ENCODE results near the gene KMT2D.
"Not testable (repeated sequence)": the region's sequence is repeated elsewhere in the genome, so short reads cannot be mapped to it uniquely, and the experiment has no call there.

KMT2D gene

DNA sequence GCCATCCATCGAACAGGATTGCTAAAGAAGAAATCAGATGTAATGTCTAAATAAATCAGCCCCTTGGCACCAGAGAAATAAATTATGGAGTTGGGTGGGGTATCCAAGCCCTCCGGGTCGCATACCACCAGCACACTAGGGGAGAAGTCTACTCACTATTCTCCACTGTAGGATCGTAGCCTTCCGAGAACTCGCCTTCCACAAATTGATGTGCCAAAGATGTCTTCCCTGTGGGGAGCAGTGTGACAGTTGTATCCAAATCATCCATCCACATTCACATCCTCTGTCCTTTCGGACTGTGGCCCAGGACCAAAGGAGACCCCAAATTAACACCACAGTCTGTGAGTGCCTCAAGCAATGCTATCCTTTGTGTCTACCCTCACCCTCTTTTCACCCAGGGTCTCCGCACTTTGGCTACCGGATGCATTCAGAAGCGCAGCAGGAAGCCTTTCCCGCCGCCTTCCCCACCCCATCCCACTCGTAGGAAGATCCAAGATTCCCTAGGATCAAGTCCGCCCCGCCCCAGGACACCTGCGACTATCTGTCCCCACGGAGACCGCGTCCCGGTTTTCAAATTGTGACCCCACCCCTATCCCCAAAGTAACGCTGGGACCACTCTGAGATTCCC is 8.4 kb upstream of the KMT2D start:
- DNase-seq (no peak), ATAC-seq (replicated peaks) (no peak)
- no peaks in the 10 kb centered on the region for H3K9me3 Mint-ChIP-seq
- H3K27me3 Mint-ChIP-seq, result no peaks in the 10 kb centered on the region
- H3K27ac Mint-ChIP-seq, result peak overlapping the region; percentile 90
- H3K4me1 Mint-ChIP-seq, result peaks cover 19 to 21% of the 10 kb centered on the region in 2 donors
- peaks cover 7% of the 10 kb centered on the region in 2 donors for H3K36me3 Mint-ChIP-seq
- H3K4me3 Mint-ChIP-seq, result peak overlapping the region; percentile 90 to 93

DNA sequence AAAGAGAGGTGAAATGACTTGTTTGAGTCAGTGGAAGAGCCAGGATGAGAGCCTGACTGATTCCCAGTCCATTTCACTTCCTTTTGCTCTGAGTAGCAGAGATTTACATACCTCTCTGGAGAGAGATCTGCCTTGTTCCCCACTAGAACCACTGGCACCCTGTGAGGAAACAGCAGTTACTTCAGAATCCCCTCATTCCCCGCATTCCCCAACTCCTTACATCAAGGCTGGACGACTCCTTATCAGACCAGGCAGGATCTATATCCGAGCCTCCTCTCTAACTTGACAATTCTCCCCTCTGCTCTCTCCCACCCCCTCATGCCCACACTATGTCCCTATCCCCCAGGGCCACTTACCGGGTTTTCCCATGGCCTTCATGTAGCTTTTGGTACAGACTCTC is 5.5 kb upstream of the KMT2D start:
- ATAC-seq (replicated peaks), result no peak
- Mint-ChIP-seq H3K27me3 (no peaks in the 10 kb centered on the region), H3K9me3 (no peaks in the 10 kb centered on the region), H3K4me3 (no peak overlapping the region), H3K36me3 (peaks cover 8 to 9% of the 10 kb centered on the region in 2 donors), H3K27ac (no peak overlapping the region), H3K4me1 (peaks cover 21 to 31% of the 10 kb centered on the region in 2 donors)
- DNase-seq, result no peak

DNA sequence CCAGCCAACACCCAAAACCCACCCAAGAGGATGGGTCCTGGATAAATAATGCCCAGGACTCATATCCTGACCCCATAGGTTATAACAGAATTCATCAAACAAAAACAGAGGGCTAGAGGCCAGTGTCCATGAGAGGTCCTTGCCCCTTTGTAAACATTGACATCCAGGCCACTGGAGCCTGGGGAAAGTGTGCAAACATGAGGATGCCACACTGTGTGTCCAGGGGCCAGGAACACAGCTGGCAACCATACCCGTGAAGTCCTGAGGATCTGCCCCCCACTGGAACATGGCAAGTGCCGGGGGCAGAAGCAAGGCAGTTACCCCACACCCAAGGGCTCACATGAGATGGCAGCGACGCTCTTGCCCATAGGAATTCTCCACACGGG is 4.2 kb upstream of the KMT2D start:
- Mint-ChIP-seq H3K27ac (no peak overlapping the region), H3K27me3 (no peaks in the 10 kb centered on the region), H3K4me1 (peaks cover 19 to 27% of the 10 kb centered on the region in 2 donors), H3K36me3 (peaks cover 8 to 9% of the 10 kb centered on the region in 2 donors), H3K4me3 (no peak overlapping the region), H3K9me3 (no peaks in the 10 kb centered on the region)
- DNase-seq (no peak), ATAC-seq (replicated peaks) (no peak)

DNA sequence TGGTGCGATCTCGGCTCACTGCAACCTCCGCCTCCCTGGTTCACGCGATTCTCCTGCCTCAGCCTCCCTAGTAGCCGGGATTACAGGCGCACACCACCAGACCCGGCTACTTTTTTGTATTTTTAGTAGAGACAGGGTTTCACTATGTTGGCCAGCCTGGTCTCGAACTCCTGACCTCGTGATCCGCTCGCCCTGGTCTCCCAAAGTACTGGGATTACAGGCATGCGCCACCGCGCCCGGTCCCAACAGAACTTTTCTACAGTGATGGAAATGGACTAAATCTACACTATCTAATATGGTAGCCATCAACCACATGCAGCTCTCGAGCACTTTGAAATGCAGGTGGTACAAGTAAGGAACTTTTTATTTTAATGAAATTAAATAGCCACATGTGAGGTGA is 1.3 kb upstream of the KMT2D start:
- not testable (repeated sequence) for H3K27ac Mint-ChIP-seq; H3K27me3 Mint-ChIP-seq; ATAC-seq (replicated peaks); H3K9me3 Mint-ChIP-seq; DNase-seq
- Mint-ChIP-seq H3K4me1 (peaks cover 26 to 42% of the 10 kb centered on the region in 2 donors), H3K4me3 (peak overlapping the region in 1 of 2 donors; percentile 97), H3K36me3 (peaks cover 6 to 16% of the 10 kb centered on the region in 2 donors)

DNA sequence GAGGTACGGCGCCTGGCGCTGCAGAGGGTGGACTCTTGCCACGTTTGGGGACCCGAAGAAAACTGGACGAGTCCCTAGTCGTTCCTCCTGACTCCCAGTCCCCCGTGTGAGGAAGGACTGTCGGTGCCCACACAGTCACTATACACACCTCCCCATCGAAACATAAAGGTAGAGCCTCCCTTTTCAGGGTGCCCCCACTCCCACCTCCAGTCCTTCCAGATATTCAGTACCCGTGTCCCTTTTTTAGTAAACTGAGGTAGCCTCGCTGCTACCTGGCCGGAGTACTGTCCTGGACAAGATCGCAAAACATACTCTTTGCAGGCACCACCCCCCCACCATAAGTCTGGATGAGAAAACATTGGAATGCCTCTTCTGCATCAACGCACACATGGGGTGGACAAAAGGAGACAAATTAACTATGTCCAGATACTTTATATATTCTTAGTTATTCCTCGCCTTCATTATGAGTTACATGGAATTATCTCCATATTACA is 610 bp upstream of the KMT2D start:
- Mint-ChIP-seq H3K4me1 (peaks cover 33 to 49% of the 10 kb centered on the region in 2 donors), H3K27ac (peak overlapping the region; percentile 98), H3K27me3 (no peaks in the 10 kb centered on the region), H3K4me3 (peak overlapping the region; percentile 94 to 97), H3K9me3 (no peaks in the 10 kb centered on the region), H3K36me3 (peaks cover 6 to 16% of the 10 kb centered on the region in 2 donors)
- peak; percentile 3 to 8 for ATAC-seq (replicated peaks)
- DNase-seq, result no peak

DNA sequence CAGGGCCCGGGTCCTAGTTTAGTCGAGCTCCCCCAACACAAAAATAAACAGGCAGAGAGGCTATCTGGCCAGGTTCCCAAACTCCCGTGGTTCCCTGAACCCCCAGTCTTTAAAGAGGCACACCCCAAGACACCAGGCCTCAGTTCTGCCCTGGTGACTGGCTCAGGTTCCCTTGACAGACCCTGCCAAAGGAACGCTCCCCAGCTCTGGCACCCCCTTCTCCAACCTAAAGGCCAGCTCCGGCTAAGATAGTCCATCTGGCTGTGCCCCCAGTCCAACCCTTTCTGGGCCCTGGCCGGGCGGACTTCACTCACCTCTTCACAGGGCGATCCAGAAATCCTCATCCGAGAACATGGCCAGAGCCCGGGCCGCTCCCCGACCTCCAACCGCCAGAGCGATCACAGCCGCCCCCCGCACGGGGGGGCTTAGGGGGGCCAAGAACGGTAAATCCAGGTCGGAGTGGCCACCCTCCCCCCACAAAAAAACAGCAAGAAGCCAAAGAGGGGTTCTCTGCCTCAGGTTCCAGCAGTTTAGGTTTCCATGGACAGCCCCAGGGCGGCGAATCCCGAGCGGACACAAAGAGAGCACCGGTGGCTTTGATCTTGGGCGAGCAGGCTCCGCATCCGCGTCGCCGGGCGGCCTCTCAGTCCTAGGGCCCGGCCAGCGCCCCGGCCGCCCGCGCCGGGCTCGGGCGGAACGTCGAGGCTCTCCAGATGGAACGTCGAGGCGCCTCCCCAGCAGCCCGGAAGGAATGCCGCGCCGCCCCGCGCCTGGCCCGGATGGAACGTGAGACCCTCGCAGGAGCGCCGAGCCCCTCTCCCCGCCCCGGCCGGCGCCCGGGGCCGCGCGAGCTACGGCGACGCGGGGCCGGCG is 1.1 kb downstream of the KMT2D start:
- Mint-ChIP-seq H3K27me3 (no peaks in the 10 kb centered on the region), H3K4me3 (peak overlapping the region; percentile 93 to 97), H3K9me3 (no peaks in the 10 kb centered on the region), H3K36me3 (peaks cover 14 to 24% of the 10 kb centered on the region in 2 donors), H3K4me1 (peaks cover 45 to 66% of the 10 kb centered on the region in 2 donors), H3K27ac (peak overlapping the region; percentile 96)
- no peak for DNase-seq
- peak; percentile 15 to 17 for ATAC-seq (replicated peaks)

DNA sequence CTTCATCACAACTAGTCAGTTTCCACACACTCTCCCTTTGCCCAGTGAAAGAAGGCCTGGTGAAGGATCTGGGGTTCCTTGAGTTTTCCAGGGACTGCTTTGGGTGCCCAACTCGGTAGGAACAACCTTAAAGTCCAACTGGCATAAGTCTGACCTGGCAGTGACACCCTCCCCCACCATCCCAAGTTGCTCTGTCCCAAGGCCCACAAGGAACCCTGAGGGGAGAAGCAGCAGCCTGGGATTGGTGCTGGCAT is 1.6 kb downstream of the KMT2D start:
- Mint-ChIP-seq H3K4me3 (peak overlapping the region; percentile 93 to 97), H3K27ac (peak overlapping the region; percentile 96), H3K4me1 (peaks cover 43 to 66% of the 10 kb centered on the region in 2 donors), H3K9me3 (no peaks in the 10 kb centered on the region), H3K36me3 (peaks cover 17 to 26% of the 10 kb centered on the region in 2 donors), H3K27me3 (no peaks in the 10 kb centered on the region)
- ATAC-seq (replicated peaks) (no peak), DNase-seq (no peak)

DNA sequence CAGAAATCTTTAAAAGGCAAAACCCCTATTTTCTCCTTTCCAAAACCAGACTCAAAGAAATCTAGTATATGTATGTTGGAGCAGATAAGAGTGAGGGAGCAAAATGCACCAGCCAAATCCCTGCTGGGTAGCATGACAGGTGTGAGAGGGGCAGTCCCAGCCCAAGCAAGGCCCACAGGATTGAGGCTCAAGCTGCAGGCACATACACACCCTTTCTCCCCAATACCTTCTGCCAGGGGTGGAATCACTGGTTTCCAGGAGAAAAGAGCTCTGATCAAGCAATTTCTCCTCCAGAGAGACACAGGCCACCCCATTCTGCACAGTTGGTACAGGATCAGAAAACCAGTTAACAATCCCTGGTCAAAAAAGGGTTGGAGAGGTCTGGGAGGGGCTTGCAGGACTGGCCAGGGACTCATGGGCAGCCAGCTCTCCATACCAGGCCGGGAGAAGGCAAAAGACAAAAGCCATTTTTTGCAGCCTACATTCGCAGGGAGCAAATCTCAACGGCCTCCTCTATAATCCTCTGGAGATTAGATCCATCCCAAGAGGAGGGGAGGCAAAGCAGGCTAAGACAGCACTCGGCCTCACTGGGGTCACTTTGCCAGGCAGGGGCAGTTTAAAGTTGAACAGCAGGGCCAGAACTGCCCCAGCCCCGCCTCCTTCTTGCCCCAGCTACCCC is 2.1 kb downstream of the KMT2D start:
- H3K4me3 Mint-ChIP-seq, result peak overlapping the region; percentile 93 to 97
- no peaks in the 10 kb centered on the region for H3K9me3 Mint-ChIP-seq
- ATAC-seq (replicated peaks), result no peak
- peaks cover 18 to 26% of the 10 kb centered on the region in 2 donors for H3K36me3 Mint-ChIP-seq
- H3K4me1 Mint-ChIP-seq, result peaks cover 41 to 62% of the 10 kb centered on the region in 2 donors
- DNase-seq, result no peak
- peak overlapping the region; percentile 96 for H3K27ac Mint-ChIP-seq
- H3K27me3 Mint-ChIP-seq, result no peaks in the 10 kb centered on the region

DNA sequence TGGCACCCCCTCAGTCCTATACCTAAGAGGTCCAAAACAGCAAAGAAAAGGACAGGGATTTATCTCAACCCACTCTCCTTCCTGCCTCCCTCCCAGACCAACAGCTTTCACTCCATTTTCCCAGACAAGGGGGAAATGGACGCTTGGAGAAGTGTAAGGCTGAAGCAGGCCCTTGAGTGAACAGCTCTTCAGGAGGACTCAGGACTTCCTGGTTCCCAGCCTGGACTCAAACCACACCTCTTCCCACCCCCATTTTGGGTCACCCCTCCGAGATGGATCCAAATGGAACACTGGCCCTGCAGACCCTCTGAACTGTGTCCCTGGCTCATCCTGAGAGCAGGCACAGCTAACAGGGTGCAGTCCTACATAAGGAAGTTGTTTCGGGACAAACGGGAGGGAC is 2.7 kb downstream of the KMT2D start:
- H3K36me3 Mint-ChIP-seq, result peaks cover 19 to 30% of the 10 kb centered on the region in 2 donors
- ATAC-seq (replicated peaks) (no peak), DNase-seq (no peak)
- peak overlapping the region; percentile 93 to 97 for H3K4me3 Mint-ChIP-seq
- peak overlapping the region; percentile 47 for H3K27ac Mint-ChIP-seq
- H3K4me1 Mint-ChIP-seq, result peaks cover 44 to 60% of the 10 kb centered on the region in 2 donors
- no peaks in the 10 kb centered on the region for H3K9me3 Mint-ChIP-seq
- no peaks in the 10 kb centered on the region for H3K27me3 Mint-ChIP-seq

DNA sequence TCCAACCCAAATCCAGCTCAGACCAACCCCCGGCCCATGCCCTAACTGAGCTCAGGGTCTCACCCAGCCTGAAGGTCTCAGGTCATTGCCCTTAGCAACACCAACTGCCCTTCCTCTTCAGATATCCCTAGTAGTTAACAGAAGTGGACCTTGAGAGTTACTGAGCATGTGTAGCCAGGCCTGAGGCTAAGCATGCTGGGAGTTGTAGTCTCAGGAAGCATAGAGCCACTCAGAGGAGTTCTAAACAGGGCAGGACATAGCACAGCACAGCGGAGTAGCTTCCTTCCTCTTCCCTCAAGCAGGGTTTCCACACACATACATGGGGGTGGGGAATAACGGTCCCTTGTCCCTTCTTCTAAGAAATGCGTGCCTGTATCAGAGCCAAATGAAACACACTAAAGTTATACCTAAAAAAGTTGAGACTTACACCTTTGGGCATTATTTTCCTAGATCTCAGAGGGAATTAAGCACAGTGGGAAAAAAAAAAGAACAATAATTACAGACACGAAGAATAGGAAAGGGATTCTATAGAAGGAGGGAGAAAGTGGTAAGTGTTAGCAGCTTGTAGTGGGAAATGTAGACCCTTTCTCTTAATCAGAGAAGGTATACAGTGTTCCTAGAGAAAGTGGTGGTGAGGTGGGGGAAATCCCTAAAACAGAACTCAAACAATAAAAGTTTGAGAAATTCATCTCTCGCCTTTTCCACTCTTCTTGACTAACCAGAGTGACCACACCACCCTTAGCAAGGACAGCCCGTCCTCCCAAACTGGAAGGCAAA is 4.4 kb downstream of the KMT2D start:
- Mint-ChIP-seq H3K9me3 (no peaks in the 10 kb centered on the region), H3K4me3 (peak overlapping the region; percentile 93 to 97), H3K36me3 (peaks cover 35 to 46% of the 10 kb centered on the region in 2 donors), H3K27ac (peak overlapping the region; percentile 63), H3K27me3 (no peaks in the 10 kb centered on the region), H3K4me1 (peaks cover 47 to 69% of the 10 kb centered on the region in 2 donors)
- ATAC-seq (replicated peaks) (peak; percentile 79 to 84), DNase-seq (peak; percentile 43)

DNA sequence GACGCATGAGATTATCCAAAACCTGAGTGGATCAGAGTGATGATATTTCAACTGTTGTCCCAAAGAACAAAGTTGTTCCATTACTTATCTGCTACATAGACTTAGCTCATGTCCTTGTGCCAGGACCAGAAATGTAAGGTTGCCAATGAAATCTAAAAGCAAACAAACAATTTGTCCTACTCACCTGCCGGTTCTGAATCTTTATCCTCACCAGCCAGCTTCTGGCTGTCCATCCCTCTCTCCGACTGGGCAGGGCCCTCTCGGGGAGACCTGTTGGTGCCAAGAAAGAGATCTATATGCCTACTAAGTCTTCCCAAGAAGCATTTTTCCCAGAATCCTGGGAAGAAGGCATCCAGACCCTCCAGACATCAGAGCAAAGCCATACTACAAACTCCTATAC is 5.5 kb downstream of the KMT2D start:
- Mint-ChIP-seq H3K4me1 (peaks cover 50 to 72% of the 10 kb centered on the region in 2 donors), H3K27ac (no peak overlapping the region), H3K27me3 (no peaks in the 10 kb centered on the region), H3K4me3 (peak overlapping the region in 1 of 2 donors; percentile 97), H3K9me3 (no peaks in the 10 kb centered on the region), H3K36me3 (peaks cover 44 to 55% of the 10 kb centered on the region in 2 donors)
- ATAC-seq (replicated peaks) (no peak), DNase-seq (no peak)

DNA sequence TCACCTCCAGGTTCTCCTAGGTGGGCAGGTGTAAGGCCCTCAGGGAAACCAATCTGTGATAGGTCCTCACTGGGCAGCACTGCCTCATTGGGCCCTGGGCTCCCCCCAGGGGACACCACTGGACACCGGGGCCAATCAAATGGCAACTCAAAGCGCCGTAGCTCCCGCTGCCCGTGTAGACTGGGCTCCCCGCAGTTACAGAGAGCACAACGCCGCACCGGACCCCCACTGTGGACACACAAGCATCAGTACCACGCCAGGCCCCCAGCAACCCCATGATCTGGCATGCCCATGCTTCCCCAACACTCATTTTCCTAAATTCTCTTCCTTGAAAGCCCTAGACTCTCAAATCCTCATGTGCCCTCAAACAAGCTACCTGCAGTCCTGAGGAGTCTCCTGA is 6.1 kb downstream of the KMT2D start:
- DNase-seq (no peak), ATAC-seq (replicated peaks) (no peak)
- H3K4me3 Mint-ChIP-seq, result no peak overlapping the region
- H3K4me1 Mint-ChIP-seq, result peaks cover 50 to 73% of the 10 kb centered on the region in 2 donors
- H3K36me3 Mint-ChIP-seq, result peaks cover 48 to 61% of the 10 kb centered on the region in 2 donors
- no peaks in the 10 kb centered on the region for H3K27me3 Mint-ChIP-seq
- no peak overlapping the region for H3K27ac Mint-ChIP-seq
- no peaks in the 10 kb centered on the region for H3K9me3 Mint-ChIP-seq

DNA sequence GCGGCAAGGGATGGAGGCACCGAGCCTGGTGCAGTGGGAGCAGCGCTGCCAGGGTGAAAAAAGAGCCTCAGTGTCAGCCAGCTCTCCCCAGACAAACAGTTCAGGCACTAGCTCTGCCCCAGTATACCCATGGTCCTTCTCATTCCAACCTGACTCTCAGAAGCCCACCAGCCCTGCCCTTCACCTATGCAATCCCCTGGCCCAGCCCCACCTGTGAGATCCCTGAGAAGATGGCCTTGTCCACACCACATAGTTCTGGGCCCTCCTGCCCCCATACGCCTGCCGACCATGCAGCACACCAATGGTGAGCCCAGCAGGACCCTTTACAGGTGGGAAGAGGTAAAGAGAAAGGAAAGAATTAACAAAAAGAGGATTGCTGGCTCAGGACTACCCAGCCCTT is 6.5 kb downstream of the KMT2D start:
- peaks cover 48 to 64% of the 10 kb centered on the region in 2 donors for H3K36me3 Mint-ChIP-seq

More for the DNA sequence above, 6.5 kb downstream of the KMT2D start:
- H3K9me3 Mint-ChIP-seq, result no peaks in the 10 kb centered on the region
- H3K4me1 Mint-ChIP-seq, result peaks cover 49 to 69% of the 10 kb centered on the region in 2 donors
- H3K4me3 Mint-ChIP-seq, result no peak overlapping the region
- no peak for DNase-seq
- no peak overlapping the region for H3K27ac Mint-ChIP-seq
- H3K27me3 Mint-ChIP-seq, result no peaks in the 10 kb centered on the region
- no peak for ATAC-seq (replicated peaks)
